Stimulated activated naive CD8-positive, alpha-beta T cell treated with anti-CD3 and anti-CD28 coated beads, Interleukin-15, Interleukin-2, amounts not matched to agents 100 ng/mL and 50 ng/mL, for 24 hours (primary cell): ENCODE data around the gene BAIAP2.

Experiments
- H3K27ac Mint-ChIP-seq: one replicate; pipeline ENCODE4 v1.8.0; 2021; ENCODE audit warnings: mild to moderate bottlenecking, mixed read lengths
- H3K27me3 Mint-ChIP-seq: one replicate; pipeline ENCODE4 v1.8.0; 2021; ENCODE audit warnings: mixed read lengths
- H3K36me3 Mint-ChIP-seq: one replicate; pipeline ENCODE4 v1.8.0; 2021; ENCODE audit warnings: low read depth, mixed read lengths
- H3K4me1 Mint-ChIP-seq: one replicate; pipeline ENCODE4 v1.8.0; 2021; ENCODE audit warnings: low read depth, mixed read lengths
- H3K4me3 Mint-ChIP-seq: one replicate; pipeline ENCODE4 v1.8.0; 2021; ENCODE audit warnings: mild to moderate bottlenecking, mixed read lengths
- H3K9me3 Mint-ChIP-seq: one replicate; pipeline ENCODE4 v1.8.0; 2021; ENCODE audit warnings: mixed read lengths

The BAIAP2 gene

GRCh38 chr17:81046132-81046769 is 11.3 kb downstream of the BAIAP2 start:
- Mint-ChIP-seq H3K36me3 (no peaks in the 10 kb centered on the region), H3K4me3 (no peak overlapping the region), H3K27me3 (no peaks in the 10 kb centered on the region), H3K27ac (no peak overlapping the region), H3K9me3 (no peaks in the 10 kb centered on the region), H3K4me1 (peaks cover 13% of the 10 kb centered on the region)

- H3K4me1 Mint-ChIP-seq, result peaks cover 13% of the 10 kb centered on the region
- no peaks in the 10 kb centered on the region for H3K9me3 Mint-ChIP-seq
- H3K27ac Mint-ChIP-seq, result no peak overlapping the region
- H3K4me3 Mint-ChIP-seq, result no peak overlapping the region
- no peaks in the 10 kb centered on the region for H3K36me3 Mint-ChIP-seq
- H3K27me3 Mint-ChIP-seq, result no peaks in the 10 kb centered on the region
These were observed 11.9 kb downstream of the BAIAP2 start for GRCh38 chr17:81046770-81047359.

- Mint-ChIP-seq H3K36me3 (no peaks in the 10 kb centered on the region), H3K27me3 (no peaks in the 10 kb centered on the region), H3K9me3 (no peaks in the 10 kb centered on the region), H3K4me1 (peaks cover 13% of the 10 kb centered on the region), H3K4me3 (no peak overlapping the region), H3K27ac (no peak overlapping the region)
These were observed 13.9 kb downstream of the BAIAP2 start for GRCh38 chr17:81048827-81049371.

DNA sequence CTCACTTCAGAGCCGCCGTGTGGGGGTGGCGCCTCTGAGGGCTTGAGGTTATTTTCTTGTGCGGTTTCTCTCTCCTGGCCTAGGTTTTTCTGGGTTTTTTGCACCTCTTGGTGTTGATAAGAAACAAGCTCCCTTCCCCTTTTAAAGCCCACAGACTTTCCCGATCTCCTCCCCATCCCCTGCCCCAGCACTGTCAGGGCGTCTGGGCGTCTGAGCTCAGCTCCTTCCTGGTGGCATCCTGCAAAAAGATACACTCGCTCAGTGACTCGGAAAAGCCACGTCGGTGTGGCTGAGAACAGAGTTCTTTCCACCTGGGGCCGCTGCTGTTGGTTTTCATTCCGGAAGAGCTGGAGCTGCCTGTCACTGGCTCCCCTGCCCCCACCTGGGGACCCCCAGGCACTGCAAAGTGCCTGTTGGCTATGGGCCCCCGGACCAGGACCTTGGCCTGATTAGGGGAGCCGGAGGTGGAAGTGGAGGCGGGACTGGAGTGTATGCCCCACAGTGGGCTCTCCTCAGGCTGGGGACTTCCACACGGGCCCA is 14.5 kb downstream of the BAIAP2 start:
- H3K9me3 Mint-ChIP-seq, result no peaks in the 10 kb centered on the region
- H3K27ac Mint-ChIP-seq, result peak overlapping the region; percentile 21
- no peaks in the 10 kb centered on the region for H3K27me3 Mint-ChIP-seq
- no peaks in the 10 kb centered on the region for H3K36me3 Mint-ChIP-seq
- H3K4me1 Mint-ChIP-seq, result peaks cover 13% of the 10 kb centered on the region
- H3K4me3 Mint-ChIP-seq, result peak overlapping the region; percentile 60

- Mint-ChIP-seq H3K4me3 (no peak overlapping the region), H3K27ac (no peak overlapping the region), H3K27me3 (no peaks in the 10 kb centered on the region), H3K4me1 (peaks cover 13% of the 10 kb centered on the region), H3K9me3 (no peaks in the 10 kb centered on the region), H3K36me3 (no peaks in the 10 kb centered on the region)
These were observed 15.1 kb downstream of the BAIAP2 start for GRCh38 chr17:81049973-81050551.

- Mint-ChIP-seq H3K9me3 (no peaks in the 10 kb centered on the region), H3K4me3 (no peak overlapping the region), H3K36me3 (no peaks in the 10 kb centered on the region), H3K27me3 (no peaks in the 10 kb centered on the region), H3K27ac (no peak overlapping the region), H3K4me1 (peaks cover 13% of the 10 kb centered on the region)
These were observed 16.0 kb downstream of the BAIAP2 start for GRCh38 chr17:81050645-81051625.

- Mint-ChIP-seq H3K36me3 (no peaks in the 10 kb centered on the region), H3K27me3 (no peaks in the 10 kb centered on the region), H3K27ac (no peak overlapping the region), H3K4me3 (no peak overlapping the region), H3K4me1 (peaks cover 13% of the 10 kb centered on the region), H3K9me3 (no peaks in the 10 kb centered on the region)
These were observed 17.4 kb downstream of the BAIAP2 start for GRCh38 chr17:81052199-81052997.

DNA sequence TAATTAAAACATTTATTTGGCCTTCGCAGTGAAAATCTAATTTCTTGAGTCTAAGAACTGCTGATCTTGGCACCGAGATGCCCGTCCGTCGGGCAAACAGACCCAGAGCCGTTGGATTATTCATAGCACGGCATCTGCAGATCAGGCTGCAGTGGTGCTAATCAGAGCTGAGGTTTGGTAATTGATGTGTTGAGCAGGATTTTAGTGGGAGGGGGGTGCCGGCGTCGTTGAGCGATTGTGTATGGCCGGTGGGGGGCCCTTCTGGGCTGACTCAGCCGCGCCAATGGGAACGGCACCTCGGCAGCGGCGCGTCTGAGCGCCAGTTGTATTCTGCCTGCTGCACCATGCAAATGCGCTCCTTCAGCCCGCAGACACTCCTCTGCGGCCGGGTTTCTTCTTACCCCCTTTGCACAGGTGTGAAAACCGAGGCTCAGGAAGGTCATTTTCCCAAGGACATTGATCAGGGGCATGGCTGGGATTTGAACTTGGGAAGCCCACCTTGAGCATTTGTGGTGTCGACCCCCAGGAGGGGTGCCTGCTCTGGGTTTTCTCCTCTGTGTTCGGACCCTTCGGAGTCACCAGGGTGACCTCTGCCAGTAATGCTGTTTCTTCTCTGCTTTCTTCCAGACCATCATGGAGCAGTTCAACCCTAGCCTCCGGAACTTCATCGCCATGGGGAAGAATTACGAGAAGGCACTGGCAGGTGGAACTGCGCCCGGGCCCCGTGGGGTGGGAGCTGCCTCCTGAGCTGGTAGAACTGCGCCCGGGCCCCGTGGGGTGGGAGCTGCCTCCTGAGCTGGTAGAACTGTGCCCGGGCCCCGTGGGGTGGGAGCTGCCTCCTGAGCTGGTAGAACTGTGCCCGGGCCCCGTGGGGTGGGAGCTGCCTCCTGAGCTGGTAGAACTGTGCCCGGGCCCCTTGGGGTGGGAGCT is 18.4 kb downstream of the BAIAP2 start:
- H3K4me3 Mint-ChIP-seq, result no peak overlapping the region
- no peaks in the 10 kb centered on the region for H3K9me3 Mint-ChIP-seq
- H3K27ac Mint-ChIP-seq, result no peak overlapping the region
- H3K27me3 Mint-ChIP-seq, result no peaks in the 10 kb centered on the region
- H3K36me3 Mint-ChIP-seq, result no peaks in the 10 kb centered on the region
- peaks cover 13% of the 10 kb centered on the region for H3K4me1 Mint-ChIP-seq

- H3K4me3 Mint-ChIP-seq, result no peak overlapping the region
- peaks cover 4% of the 10 kb centered on the region for H3K4me1 Mint-ChIP-seq
- H3K27me3 Mint-ChIP-seq, result no peaks in the 10 kb centered on the region
- no peak overlapping the region for H3K27ac Mint-ChIP-seq
- H3K36me3 Mint-ChIP-seq, result no peaks in the 10 kb centered on the region
- no peaks in the 10 kb centered on the region for H3K9me3 Mint-ChIP-seq
These were observed 19.4 kb downstream of the BAIAP2 start for GRCh38 chr17:81054308-81054707.

GRCh38 chr17:81054881-81055370 is 20.0 kb downstream of the BAIAP2 start:
- Mint-ChIP-seq H3K9me3 (no peaks in the 10 kb centered on the region), H3K27me3 (no peaks in the 10 kb centered on the region), H3K27ac (no peak overlapping the region), H3K4me3 (no peak overlapping the region), H3K4me1 (no peaks in the 10 kb centered on the region), H3K36me3 (no peaks in the 10 kb centered on the region)

DNA sequence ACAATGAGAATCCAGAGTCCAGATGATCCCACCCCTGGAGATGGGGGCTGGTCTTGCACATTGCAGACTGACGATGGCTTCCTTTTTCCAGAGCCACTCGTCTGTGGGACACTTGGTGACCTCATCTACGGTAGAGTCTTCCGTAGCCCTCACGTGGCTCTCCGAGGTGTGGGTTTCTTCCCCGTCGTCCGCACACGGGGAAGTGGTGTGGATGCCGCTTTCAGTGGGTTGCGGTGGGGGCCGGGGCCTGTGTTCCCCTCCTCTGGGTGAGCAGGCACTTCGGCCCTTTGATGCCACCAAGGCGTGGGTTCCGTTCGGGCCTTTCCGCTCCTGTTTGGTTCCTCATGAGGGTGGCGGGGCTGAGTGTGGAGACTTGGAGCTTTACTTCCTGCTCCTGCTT is 21.4 kb downstream of the BAIAP2 start:
- Mint-ChIP-seq H3K4me3 (no peak overlapping the region), H3K27me3 (no peaks in the 10 kb centered on the region), H3K4me1 (no peaks in the 10 kb centered on the region), H3K27ac (no peak overlapping the region), H3K9me3 (no peaks in the 10 kb centered on the region), H3K36me3 (no peaks in the 10 kb centered on the region)

DNA sequence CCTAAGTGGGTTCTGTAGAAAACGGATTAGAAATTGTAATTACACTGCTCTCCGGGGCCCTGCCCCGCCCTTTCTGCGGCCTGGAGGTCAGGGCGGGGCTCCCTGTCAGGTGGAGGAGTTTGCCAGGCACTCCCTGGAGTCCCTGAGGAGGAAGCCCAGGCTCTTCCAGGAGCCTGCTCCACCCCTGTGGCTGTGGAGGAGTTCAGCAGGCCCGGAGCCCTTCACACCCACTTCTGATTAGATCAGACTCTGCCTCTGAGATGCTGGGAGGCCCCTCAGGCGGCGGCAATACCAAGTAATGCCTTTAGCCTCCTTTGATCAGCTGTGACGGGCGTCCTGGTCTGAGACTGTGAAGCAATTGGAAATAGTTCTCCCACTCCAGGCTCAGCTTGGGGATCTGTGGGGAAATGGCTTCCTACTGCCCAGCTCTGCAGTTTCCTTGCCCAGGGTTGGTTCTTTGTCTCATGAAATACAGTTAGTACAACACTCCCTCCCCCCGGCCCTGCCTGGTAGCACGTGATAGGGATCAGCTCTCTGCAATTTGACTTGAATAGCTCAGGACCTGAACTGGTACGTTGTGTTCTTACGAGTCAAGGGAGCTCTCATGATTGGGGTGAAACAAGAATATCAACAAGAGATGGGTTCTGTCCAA is 22.3 kb downstream of the BAIAP2 start:
- no peak overlapping the region for H3K27ac Mint-ChIP-seq
- no peak overlapping the region for H3K4me3 Mint-ChIP-seq
- no peaks in the 10 kb centered on the region for H3K36me3 Mint-ChIP-seq
- no peaks in the 10 kb centered on the region for H3K9me3 Mint-ChIP-seq
- no peaks in the 10 kb centered on the region for H3K4me1 Mint-ChIP-seq
- no peaks in the 10 kb centered on the region for H3K27me3 Mint-ChIP-seq

DNA sequence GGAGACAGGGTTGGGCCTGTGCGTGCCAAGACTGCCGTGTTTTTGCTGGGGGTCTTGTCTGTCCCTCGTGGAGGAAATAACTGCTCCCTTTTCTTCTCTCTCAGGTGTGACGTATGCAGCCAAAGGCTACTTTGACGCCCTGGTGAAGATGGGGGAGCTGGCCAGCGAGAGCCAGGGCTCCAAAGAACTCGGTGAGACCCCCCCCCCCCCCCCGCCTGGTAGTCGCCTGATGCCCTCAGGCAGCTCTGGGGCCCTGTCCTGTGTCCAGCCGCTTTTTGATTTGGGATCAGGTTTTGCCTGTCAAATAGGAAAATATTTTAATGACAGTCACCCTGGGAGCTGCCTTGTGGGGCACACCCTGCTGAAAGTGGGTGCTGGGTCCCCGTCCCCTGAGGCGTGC is 22.8 kb downstream of the BAIAP2 start:
- H3K4me1 Mint-ChIP-seq, result no peaks in the 10 kb centered on the region
- no peaks in the 10 kb centered on the region for H3K36me3 Mint-ChIP-seq
- peak overlapping the region; percentile 52 for H3K27ac Mint-ChIP-seq
- H3K27me3 Mint-ChIP-seq, result no peaks in the 10 kb centered on the region
- H3K9me3 Mint-ChIP-seq, result no peaks in the 10 kb centered on the region
- H3K4me3 Mint-ChIP-seq, result no peak overlapping the region
